ENCODE results near the gene PRLHR.
"Not testable (repeated sequence)": the region's sequence is repeated elsewhere in the genome, so short reads cannot be mapped to it uniquely, and the experiment has no call there.

The PRLHR gene

GRCh38 chr10:118595598-118596425 is at the start of gene PRLHR:
TSS of gene PRLHR (minus strand) at chr10:118595648. CDS start at chr10:118595244, 404 bp downstream.
- DNase-seq: peak; percentile 38 to 81

GRCh38 chr10:118642228-118642627 is 46.8 kb upstream of the PRLHR start:
- DNase-seq: no peak

GRCh38 chr10:118638680-118639079 is 43.2 kb upstream of the PRLHR start:
- no peak for DNase-seq

GRCh38 chr10:118635674-118636402 is 40.4 kb upstream of the PRLHR start:
- no peak for DNase-seq

- no peak for DNase-seq
These were observed 38.3 kb upstream of the PRLHR start for GRCh38 chr10:118633786-118634185.

GRCh38 chr10:118629211-118629610 is 33.8 kb upstream of the PRLHR start:
- DNase-seq: no peak

GRCh38 chr10:118628397-118628796 is 32.9 kb upstream of the PRLHR start:
- DNase-seq: no peak

GRCh38 chr10:118626953-118627352 is 31.5 kb upstream of the PRLHR start:
- DNase-seq: no peak

- DNase-seq: no peak
These were observed 30.1 kb upstream of the PRLHR start for GRCh38 chr10:118625504-118625903.

GRCh38 chr10:118624747-118625146 is 29.3 kb upstream of the PRLHR start:
- no peak for DNase-seq

GRCh38 chr10:118621304-118621942 is 26.0 kb upstream of the PRLHR start:
- peak; percentile 65 to 76 for DNase-seq

- not testable (repeated sequence) for DNase-seq
These were observed 18.4 kb upstream of the PRLHR start for GRCh38 chr10:118613863-118614262.

GRCh38 chr10:118610577-118610976 is 15.1 kb upstream of the PRLHR start:
- no peak for DNase-seq

- no peak for DNase-seq
These were observed 12.4 kb upstream of the PRLHR start for GRCh38 chr10:118607768-118608354.

- DNase-seq: no peak
These were observed 10.2 kb upstream of the PRLHR start for GRCh38 chr10:118605694-118606093.

- DNase-seq: peak; percentile 5 to 57
These were observed 1.1 kb upstream of the PRLHR start for GRCh38 chr10:118596426-118597124.

GRCh38 chr10:118595064-118595420 is 406 bp downstream of the PRLHR start:
- DNase-seq: peak in 1 of 2 experiments; percentile 53

- no peak for DNase-seq
These were observed 920 bp downstream of the PRLHR start for GRCh38 chr10:118594392-118595063.

- no peak for DNase-seq
These were observed 2.6 kb downstream of the PRLHR start for GRCh38 chr10:118592675-118593330.

GRCh38 chr10:118590334-118590733 is 5.1 kb downstream of the PRLHR start:
- peak; percentile 11 to 18 for DNase-seq

GRCh38 chr10:118587881-118588651 is 7.4 kb downstream of the PRLHR start:
- no peak for DNase-seq
